ENCODE results near the gene RPS21.

RPS21 gene

GRCh38 chr20:62386383-62387218, at the start of gene RPS21:
Gene RPS21 (plus strand): TSS chr20:62387103. CDS start chr20:62387339, 236 bp downstream.
- DNase-seq (ENCODE audit: low read depth): peak; percentile 93

- no peak for DNase-seq (ENCODE audit: low read depth)
These were observed 49.2 kb upstream of the RPS21 start for GRCh38 chr20:62337558-62338293.

GRCh38 chr20:62338294-62338620, 48.6 kb upstream of the RPS21 start:
- no peak for DNase-seq (ENCODE audit: low read depth)

- DNase-seq (ENCODE audit: low read depth): no peak
These were observed 47.2 kb upstream of the RPS21 start for GRCh38 chr20:62339647-62340062.

- DNase-seq (ENCODE audit: low read depth): no peak
These were observed 44.0 kb upstream of the RPS21 start for GRCh38 chr20:62342910-62343309.

- DNase-seq (ENCODE audit: low read depth): no peak
These were observed 42.8 kb upstream of the RPS21 start for GRCh38 chr20:62344092-62344491.

GRCh38 chr20:62344782-62345181, 42.1 kb upstream of the RPS21 start:
- DNase-seq (ENCODE audit: low read depth): no peak

- no peak for DNase-seq (ENCODE audit: low read depth)
These were observed 41.1 kb upstream of the RPS21 start for GRCh38 chr20:62345681-62346370.

- DNase-seq (ENCODE audit: low read depth): no peak
These were observed 40.3 kb upstream of the RPS21 start for GRCh38 chr20:62346398-62347150.

- DNase-seq (ENCODE audit: low read depth): no peak
These were observed 39.8 kb upstream of the RPS21 start for GRCh38 chr20:62347151-62347404.

- no peak for DNase-seq (ENCODE audit: low read depth)
These were observed 39.5 kb upstream of the RPS21 start for GRCh38 chr20:62347445-62347844.

- no peak for DNase-seq (ENCODE audit: low read depth)
These were observed 38.3 kb upstream of the RPS21 start for GRCh38 chr20:62348604-62349003.

GRCh38 chr20:62349556-62350097, 37.3 kb upstream of the RPS21 start:
- DNase-seq (ENCODE audit: low read depth): no peak

- no peak for DNase-seq (ENCODE audit: low read depth)
These were observed 36.7 kb upstream of the RPS21 start for GRCh38 chr20:62350098-62350628.

- DNase-seq (ENCODE audit: low read depth): no peak
These were observed 36.1 kb upstream of the RPS21 start for GRCh38 chr20:62350629-62351422.

GRCh38 chr20:62351469-62352401, 35.2 kb upstream of the RPS21 start:
- no peak for DNase-seq (ENCODE audit: low read depth)

- DNase-seq (ENCODE audit: low read depth): no peak
These were observed 34.3 kb upstream of the RPS21 start for GRCh38 chr20:62352402-62353288.

GRCh38 chr20:62353289-62354030, 33.4 kb upstream of the RPS21 start:
- DNase-seq (ENCODE audit: low read depth): no peak

Data from activated T-cell treated with anti-CD3 and anti-CD28 coated beads for 24 hours (primary cell).